ENCODE data around the gene MREG.
"Not testable (repeated sequence)": the region's sequence is repeated elsewhere in the genome, so short reads cannot be mapped to it uniquely, and the experiment has no call there.

Gene MREG

DNA sequence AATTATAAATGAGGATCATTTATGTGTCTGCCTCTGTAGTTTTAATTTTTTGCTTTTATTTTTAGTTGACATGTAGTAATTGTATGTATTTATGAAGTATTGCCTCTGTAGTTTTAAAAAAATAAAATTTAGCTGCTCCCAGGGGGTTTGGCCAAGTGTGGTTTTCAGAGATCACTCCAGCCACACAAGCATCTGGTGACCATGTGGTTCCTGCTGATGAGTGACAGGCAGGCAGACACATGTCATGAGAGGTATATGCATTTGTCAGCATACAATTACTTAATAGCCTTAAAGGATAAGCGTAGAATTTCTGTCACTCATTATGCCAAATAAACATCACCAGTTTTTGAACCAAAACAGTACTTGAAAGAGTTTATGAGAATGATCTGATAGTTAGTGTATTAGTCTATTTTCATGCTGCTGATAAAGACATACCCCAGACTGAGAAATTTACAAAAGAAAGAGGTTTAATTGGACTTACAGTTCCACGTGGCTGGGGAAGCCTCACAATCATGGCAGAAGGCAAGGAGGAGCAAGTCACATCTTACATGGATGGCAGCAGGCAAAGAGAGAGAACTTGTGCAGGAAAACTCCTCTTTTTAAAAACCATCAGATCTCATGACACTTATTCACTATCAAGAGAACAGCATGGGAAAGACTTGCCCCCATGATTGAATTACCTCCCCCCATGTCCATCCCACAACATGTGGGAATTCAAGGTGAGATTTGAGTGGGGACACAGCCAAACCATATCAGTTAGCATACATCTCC lies 29.6 kb downstream of the MREG start:
- DNase-seq = no peak

GRCh38 chr2:215982465-215982875 lies 30.9 kb downstream of the MREG start:
- peak; percentile 64 for DNase-seq

- no peak for DNase-seq
Measured at GRCh38 chr2:215981115-215981514, 32.2 kb downstream of the MREG start.

GRCh38 chr2:215979620-215980019 lies 33.7 kb downstream of the MREG start:
- no peak for DNase-seq

DNA sequence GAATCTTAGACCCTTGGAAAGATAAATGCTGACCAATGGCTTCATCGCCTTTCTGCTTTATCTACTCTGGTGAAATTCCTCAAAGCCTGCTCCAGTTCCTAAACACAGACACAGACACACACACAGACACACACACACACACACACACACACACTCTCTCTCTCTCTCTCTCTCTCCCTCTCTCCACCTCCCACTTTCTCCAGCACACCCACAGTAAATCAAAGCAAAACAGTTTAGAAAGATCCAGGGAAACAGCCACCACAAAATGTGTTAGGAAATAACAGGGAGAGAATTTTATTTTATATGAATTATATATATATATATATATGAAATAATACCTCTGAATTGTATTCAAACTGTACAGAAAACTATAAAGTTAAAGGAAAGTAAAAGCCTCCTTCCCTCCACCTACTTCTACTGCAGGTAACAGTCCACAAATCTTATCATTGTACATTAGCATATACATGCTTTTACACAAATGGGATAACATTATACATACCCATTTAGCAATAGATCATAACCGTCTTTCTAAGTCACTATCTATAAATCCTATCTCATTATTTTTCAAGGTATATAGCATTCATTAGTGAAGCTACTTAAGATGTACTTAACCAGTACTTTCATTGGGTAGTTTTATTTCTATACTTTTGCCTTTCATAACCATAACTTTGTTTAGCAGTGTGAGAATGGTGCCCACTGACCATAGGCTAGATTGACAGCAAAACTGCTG lies 38.5 kb downstream of the MREG start:
- no peak for DNase-seq

- DNase-seq = no peak
Measured at GRCh38 chr2:215973954-215974699, 39.2 kb downstream of the MREG start.

GRCh38 chr2:215973145-215973792 lies 40.1 kb downstream of the MREG start:
- DNase-seq = no peak

DNA sequence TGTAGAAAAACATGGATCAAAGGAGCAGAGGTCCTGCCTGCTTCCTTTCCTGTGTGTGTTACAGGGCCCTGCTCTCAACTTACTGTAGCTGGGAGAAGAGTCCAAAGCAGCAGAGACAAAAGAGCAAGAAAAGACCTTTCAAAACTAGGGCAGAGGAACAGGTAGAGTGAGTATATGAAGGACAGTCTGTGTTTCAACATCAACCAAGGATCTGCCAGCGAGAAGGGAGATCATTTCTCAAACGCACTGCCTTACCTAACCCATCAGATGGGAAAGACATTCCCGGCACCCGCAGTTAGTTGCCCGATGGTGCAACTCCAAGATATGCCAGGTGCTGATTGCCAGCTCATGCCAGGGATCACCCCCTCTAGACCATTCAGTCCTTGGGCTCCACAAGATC lies 41.7 kb downstream of the MREG start:
- no peak for DNase-seq

DNA sequence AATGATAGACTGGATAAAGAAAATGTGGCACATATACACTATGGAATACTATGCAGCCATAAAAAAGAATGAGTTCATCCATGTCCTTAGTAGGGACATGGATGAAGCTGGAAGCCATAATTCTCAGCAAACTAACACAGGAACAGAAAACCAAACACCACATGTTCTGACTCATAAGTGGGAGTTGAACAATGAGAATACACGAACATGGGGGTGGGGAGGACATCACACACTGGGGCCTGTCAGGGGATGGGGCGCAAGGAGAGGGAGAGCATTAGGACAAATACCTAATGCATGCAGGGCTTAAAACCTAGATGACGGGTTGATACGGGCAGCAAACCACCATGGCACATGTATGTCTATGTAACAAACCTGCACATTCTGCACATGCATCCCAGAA lies 42.5 kb downstream of the MREG start:
- DNase-seq = not testable (repeated sequence)

- DNase-seq = no peak
Measured at GRCh38 chr2:215970425-215970824, 42.9 kb downstream of the MREG start.

DNA sequence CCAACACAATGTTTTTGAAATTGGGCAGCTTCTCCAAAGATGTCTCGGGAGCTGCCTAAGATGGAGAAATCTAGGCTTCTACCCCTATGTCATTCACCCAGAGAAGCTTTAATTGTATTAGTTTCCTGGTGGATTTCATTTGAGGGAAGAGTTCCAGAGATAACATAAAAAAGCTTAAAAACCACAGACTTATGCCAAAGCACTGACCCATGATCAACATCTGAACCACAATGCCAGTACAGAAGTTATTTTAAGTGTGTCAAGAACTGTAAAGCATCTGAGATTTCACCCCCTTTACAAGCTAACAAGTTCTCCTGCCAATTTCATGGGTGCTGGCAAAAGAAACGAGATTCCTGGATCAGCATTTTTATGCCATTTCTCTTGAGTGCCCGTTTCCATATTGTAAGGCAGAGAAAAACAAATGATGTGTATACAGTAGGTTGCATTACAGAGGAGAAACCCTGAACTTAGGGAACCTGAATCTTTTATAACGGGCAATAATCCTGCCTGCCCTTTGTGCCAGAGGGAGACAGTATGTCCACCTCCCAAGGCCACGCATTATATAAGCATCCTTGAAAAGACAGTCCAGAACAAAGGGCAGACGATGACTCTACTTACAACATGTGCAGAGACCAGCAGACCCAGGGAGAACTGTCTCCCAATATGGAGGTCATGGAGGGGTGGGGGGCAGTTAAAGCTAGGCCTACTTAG lies 44.1 kb downstream of the MREG start:
- DNase-seq = no peak

DNA sequence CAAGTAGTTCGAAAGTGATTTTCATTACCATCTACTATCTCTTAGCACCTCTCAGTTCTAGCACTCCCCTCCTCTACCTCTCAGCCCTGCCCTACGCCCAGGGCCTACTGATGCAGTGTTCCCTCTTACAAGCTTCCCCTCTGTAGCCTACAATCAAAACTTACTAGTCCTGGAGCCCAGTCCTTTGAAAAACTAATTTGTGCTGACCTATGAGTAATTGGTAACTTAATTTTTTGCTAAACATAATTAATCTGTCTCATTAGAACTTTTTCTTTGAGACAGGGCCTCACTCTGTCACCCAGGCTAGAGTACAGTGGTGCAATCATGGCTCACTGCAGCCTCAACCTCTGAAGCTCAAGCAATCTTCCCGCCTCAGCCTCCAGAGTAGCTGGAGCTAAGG lies 44.9 kb downstream of the MREG start:
- DNase-seq = no peak

- no peak for DNase-seq
Measured at GRCh38 chr2:215967590-215968378, 45.6 kb downstream of the MREG start.

DNA sequence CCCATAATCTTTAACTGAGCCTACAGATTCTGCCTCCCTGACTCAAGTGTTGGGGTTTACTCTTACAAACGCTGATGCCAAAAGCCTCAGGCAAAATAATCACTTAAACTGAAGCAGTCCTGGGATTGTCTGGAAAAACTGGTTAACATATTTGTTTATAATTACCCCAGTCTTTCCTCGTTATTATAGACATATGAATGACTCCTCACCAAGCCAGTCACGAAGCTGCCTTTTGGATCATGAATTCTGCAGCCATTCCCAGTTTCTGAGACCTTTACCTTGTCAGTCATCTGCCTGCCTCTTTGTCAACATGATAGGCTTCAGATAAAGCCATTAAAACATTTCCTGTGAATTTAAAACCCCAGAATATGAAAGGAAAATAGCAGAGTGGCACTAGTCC lies 46.4 kb downstream of the MREG start:
- DNase-seq = no peak

- no peak for DNase-seq
Measured at GRCh38 chr2:215966274-215966673, 47.1 kb downstream of the MREG start.

DNA sequence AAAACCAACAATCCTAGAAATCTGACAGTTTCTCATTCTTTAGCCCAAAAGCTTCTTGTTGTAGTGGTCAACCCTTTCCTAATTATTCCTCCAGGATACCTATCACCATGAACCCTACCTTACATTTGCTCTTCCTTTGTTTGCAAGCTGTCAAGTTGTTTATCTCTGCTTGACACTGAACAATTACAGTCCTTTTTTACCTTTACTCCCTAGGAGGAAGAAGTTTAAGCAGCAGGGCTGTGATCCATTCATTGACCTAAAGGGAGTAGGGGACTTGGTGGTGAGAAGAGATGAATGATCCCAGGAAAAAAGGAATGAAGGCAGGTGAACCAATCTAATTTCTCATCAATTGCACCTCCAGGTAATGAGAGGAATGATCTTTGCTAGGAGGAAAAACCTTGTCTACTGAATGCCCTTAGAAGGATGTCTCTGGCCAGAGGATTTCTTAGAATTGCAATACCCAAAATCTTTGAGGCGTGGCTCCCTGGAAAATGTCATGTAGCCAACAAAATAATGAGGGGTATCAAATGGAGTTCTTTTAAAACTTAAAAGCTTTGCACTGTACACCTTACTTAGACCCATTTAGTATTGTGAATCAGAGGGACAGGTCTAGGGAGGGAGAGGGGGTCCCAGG lies 47.7 kb downstream of the MREG start:
- no peak for DNase-seq

DNA sequence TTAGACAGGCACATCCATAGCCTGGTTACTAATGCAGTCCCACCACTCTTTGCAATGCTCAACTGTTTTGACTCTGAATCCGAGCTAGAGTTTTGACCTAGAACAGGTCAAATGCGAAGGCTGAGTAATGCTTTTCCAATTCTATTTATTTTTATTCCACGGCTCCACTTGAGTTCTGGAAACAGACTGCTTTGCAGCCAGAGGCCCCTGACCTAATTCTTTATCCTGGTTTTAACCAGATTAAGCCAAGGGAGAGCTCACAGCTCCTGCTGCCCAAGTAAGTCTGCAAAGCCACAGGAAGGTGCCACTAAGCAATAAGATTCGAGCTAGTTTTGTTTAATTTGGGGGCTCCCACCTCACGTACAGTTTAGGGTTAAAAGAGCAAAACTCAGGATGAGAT lies 51.4 kb downstream of the MREG start:
- DNase-seq = no peak

DNA sequence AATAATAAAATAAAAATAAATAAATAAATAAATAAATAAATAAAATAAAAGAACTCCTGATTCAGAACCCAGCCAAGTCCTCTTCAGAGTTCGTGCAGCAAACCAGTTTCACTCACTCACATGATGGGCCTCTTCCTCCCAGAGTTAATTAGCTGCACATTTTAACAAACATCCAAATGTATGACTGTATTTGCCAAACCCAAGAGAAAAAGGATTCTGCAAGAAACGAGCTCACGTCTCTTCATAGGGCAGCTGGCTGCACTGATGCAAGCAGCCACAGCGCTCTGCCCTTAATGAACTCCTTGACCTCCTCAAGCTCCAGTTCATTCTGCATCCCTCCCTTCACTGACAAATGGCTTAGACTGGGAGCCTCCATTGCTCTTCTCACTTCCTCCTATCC lies 55.1 kb downstream of the MREG start:
- DNase-seq = no peak

- not testable (repeated sequence) for DNase-seq
Measured at GRCh38 chr2:215957354-215958122, 55.8 kb downstream of the MREG start.

DNA sequence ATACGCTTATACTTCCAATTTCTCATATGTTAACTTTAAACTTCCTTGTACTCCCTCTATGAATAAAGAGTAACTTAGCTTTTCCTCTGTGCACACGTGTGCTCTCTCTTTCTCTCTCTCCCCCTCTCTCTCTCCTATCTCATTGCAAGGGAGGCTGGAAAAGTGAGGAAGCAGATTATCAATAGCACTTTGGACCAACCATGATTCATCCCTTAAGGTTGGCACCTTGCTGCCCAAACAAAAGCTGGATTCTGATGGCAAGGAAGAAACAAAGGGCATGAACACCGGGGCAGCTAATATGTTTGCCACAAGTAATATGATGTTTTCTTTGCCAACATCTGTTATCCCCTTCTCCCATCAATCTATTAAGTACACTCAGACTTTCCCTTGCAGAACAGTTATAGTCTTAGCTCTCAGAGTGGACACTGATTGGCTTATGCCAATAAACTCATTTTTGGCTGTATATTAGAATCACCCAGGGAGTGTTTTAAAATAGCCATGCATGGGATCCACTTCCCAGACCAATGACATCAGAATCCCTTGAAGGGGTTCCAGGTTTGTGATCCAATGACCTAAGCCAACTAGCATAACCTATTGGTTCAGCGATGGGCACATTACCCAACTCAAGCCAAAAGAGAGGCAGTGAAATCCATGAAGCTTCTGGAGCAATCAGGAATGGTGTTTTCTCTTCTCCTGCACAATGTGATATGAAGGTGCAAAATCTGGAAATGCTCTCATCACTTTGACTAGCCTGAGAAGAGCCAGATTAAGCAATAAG lies 60.3 kb downstream of the MREG start:
- DNase-seq = no peak
